Glutamatergic neuron (in vitro differentiated cells): ENCODE measurements around the gene ALDH3A1. TPM values are rescaled to one million over a fixed set of nuclear protein-coding genes. Genes with fewer than 3 reads are reported as not detected.
A peak's percentile ranks its signal among the peaks of the same experiment; 100 is the strongest.

Experiments used
- DNase-seq: peaks from one replicate; pipeline ENCODE4 v3.0.0; 2022
- H3K27ac Mint-ChIP-seq: one replicate; pipeline ENCODE4 v1.8.0; 2020; ENCODE audit warnings: mild to moderate bottlenecking, mixed read lengths, inconsistent platforms; ENCODE audit not compliant: unreplicated experiment
- H3K27me3 Mint-ChIP-seq: one replicate; pipeline ENCODE4 v1.8.0; 2020; ENCODE audit warnings: mild to moderate bottlenecking, moderate library complexity, mixed read lengths, inconsistent platforms; ENCODE audit not compliant: unreplicated experiment
- H3K36me3 Mint-ChIP-seq: one replicate; pipeline ENCODE4 v1.8.0; 2020; ENCODE audit warnings: mild to moderate bottlenecking, mixed read lengths, inconsistent platforms; ENCODE audit not compliant: unreplicated experiment
- H3K4me1 Mint-ChIP-seq: one replicate; pipeline ENCODE4 v1.8.0; 2020; ENCODE audit warnings: mild to moderate bottlenecking, low read depth, mixed read lengths, inconsistent platforms; ENCODE audit not compliant: unreplicated experiment
- H3K4me3 Mint-ChIP-seq: one replicate; pipeline ENCODE4 v1.8.0; 2020; ENCODE audit warnings: mild to moderate bottlenecking, mixed read lengths, inconsistent platforms; ENCODE audit not compliant: unreplicated experiment
- H3K9me3 Mint-ChIP-seq: one replicate; pipeline ENCODE4 v1.8.0; 2020; ENCODE audit warnings: mild to moderate bottlenecking, moderate library complexity, mixed read lengths, inconsistent platforms; ENCODE audit not compliant: unreplicated experiment
- CTCF ChIP-seq: fragments of 200-600 bp; sonication (generic); IDR thresholded peaks from one replicate; pipeline ENCODE4 v1.5.0; 2021; ENCODE audit not compliant: partially characterized antibody, unreplicated experiment
- total RNA-seq: library from RNA; stranded (reverse); fragmentation: NEBNext Ultra II Directional; extraction: Animal tissue kit (Norgen Biotek cat#: 25700); gene quantifications from one replicate; pipeline ENCODE4 v1.2.1, GENCODE V29; 2021; ENCODE audit not compliant: unreplicated experiment

The ALDH3A1 gene
- total RNA-seq, 1 donor from 2014 or later: not detected

DNA sequence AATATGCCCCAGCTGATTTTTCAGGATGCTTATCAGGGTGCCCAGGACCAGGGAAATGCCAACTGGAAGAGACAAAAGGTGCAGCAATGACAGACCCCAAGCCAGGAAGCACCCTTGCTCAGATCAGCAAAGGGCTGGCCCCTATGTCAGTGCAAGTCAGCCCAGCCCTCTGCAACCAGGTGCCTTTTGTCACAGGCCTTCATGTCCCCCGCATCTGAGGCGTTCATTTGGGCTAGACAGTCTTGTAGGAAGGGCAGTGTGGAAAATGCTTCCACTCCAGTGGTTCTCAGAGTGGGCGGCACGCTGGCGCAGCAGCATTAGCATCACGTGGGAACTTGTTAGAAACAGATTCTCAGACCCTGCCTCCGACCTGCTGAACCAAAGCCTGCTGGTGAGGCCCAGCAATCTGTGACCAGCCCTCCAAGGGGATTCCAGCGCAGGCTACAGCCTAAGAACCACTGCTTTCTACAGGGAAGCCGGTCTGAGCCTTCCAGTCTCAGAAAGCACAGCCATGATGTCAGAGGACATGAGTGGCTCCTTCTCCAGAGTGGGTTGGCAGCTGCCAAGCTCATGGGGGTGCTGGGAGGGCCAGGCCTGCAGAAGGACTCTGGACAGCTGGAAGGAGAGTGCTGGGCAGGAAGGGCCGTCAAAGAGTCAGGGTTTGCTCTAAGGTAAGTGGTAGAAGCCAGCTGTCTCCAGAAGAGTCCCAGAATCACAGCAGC lies 44.8 kb downstream of the ALDH3A1 start:
- Mint-ChIP-seq H3K4me1 (peaks cover 20% of the 10 kb centered on the region), H3K27ac (peak overlapping the region; percentile 83), H3K4me3 (peak overlapping the region; percentile 59), H3K27me3 (peaks cover 4% of the 10 kb centered on the region), H3K36me3 (no peaks in the 10 kb centered on the region), H3K9me3 (peaks cover 5% of the 10 kb centered on the region)
- DNase-seq: no peak
- no peak for TF ChIP-seq CTCF

DNA sequence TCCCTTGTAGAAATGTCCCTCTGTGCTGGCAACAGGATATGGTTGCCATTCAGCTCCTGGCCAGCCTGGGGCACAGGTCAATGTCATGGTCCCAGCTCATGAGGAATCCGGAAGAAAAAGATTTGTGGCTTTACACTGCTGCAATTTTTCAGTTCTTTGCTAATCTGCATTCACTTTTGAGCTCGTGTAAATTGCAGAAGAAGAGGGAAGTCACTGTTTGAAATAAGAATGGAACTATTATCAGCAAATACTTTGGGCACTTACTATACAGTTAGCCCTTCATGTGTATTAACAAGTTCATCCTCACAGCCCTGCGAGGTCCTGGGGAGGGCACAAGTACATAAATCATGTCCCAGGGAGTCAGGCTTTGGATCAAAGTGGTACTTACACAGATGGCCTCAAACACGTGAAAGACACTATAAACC lies 45.9 kb downstream of the ALDH3A1 start:
- H3K4me1 Mint-ChIP-seq: peaks cover 20% of the 10 kb centered on the region
- H3K4me3 Mint-ChIP-seq: no peak overlapping the region
- TF ChIP-seq CTCF: no peak
- DNase-seq: no peak
- H3K9me3 Mint-ChIP-seq: peaks cover 5% of the 10 kb centered on the region
- H3K27ac Mint-ChIP-seq: no peak overlapping the region
- H3K36me3 Mint-ChIP-seq: no peaks in the 10 kb centered on the region
- H3K27me3 Mint-ChIP-seq: peaks cover 4% of the 10 kb centered on the region

Other genes with a start within 250 kb of the ALDH3A1 start
- not detected for gene SLC47A1, start 214.4 kb downstream of the ALDH3A1 start, total RNA-seq
- gene ALDH3A2, start 99.5 kb downstream of the ALDH3A1 start, total RNA-seq: 42.6 TPM
- not detected for gene SLC47A2, start 31.7 kb downstream of the ALDH3A1 start, total RNA-seq
- gene ULK2, start 119.6 kb upstream of the ALDH3A1 start, total RNA-seq: 42.3 TPM
- 29.8 TPM for gene AKAP10, start 229.5 kb upstream of the ALDH3A1 start, total RNA-seq